Thyroid gland (tissue), 4 donors: Measurements from ENCODE around the gene NOTCH3. TPM values are rescaled to one million over a fixed set of nuclear protein-coding genes. Genes with fewer than 3 reads are reported as not detected.

Source experiments
- DNase-seq, 2 donors: peaks; one replicate each; pipeline ENCODE4 v3.0.0-alpha.2; 2019
- H3K27ac ChIP-seq, 3 donors: fragments of 200-600 bp; sonication (generic); 1 replicate in 2 of 3; 2 replicates in 1 of 3; pipeline ENCODE4 v1.5.1; 2016 to 2019; ENCODE audit warnings: mild to moderate bottlenecking in 1 of 3, moderate library complexity in 1 of 3
- H3K27me3 ChIP-seq: fragments of 200-600 bp; sonication (generic); one replicate; pipeline ENCODE4 v1.5.1; 2019
- H3K36me3 ChIP-seq, 2 donors: fragments of 200-600 bp; sonication (generic); one replicate each; pipeline ENCODE4 v1.5.1; 2016 to 2019
- H3K4me1 ChIP-seq, 2 donors: fragments of 200-600 bp; sonication (generic); one replicate each; pipeline ENCODE4 v1.5.1; 2017 to 2019
- H3K4me3 ChIP-seq, 3 donors: fragments of 200-600 bp; sonication (generic); replicated peaks in 1 of 3; 1 replicate in 2 of 3; 2 replicates in 1 of 3; pipeline ENCODE4 v1.5.1; 2016; ENCODE audit warnings: mild to moderate bottlenecking in 1 of 3
- H3K9me3 ChIP-seq: fragments of 200-600 bp; sonication (generic); one replicate; pipeline ENCODE4 v1.5.1; 2017
- POLR2A ChIP-seq, 2 donors: fragments of 450-650 bp; IDR thresholded peaks; one replicate each; pipeline ENCODE4 v1.6.1; 2017; ENCODE audit warnings: antibody characterized with exemption in 2 of 2, mild to moderate bottlenecking in 2 of 2, moderate library complexity in 1 of 2
- WGBS, 2 donors: methylation state at CpG; one replicate each; pipeline ENCODE4 v1.1.5; 2017; 5-methylcytosine and 5-hydroxymethylcytosine counted together
- intact Hi-C: fragments of 100-400 bp; cut with DNase I; formaldehyde crosslinking; loops from one replicate; pipeline ENCODE4 v1.15.1; 2023
- total RNA-seq, 4 donors: library from RNA; depleted of rRNA; stranded (reverse); fragments of >200 nt; gene quantifications; one replicate each; pipeline ENCODE4 v1.2.3, GENCODE V29; 2016
- TF ChIP-seq, protein P1 (sequence below), 6 experiments: fragments of 200-600 bp in 3 of 6; fragments of 450-650 bp in 3 of 6; sonication (generic) in 3 of 6; IDR thresholded peaks; one replicate each; pipeline ENCODE4 v1.5.1; 2016 to 2019; ENCODE audit warnings: antibody characterized with exemption in 6 of 6, mild to moderate bottlenecking in 2 of 6, inconsistent platforms in 1 of 6, moderate library complexity in 1 of 6

The NOTCH3 gene
- total RNA-seq, 4 donors from 2014 or later: 10.9 to 53.9 (median 20.0) TPM

DNA sequence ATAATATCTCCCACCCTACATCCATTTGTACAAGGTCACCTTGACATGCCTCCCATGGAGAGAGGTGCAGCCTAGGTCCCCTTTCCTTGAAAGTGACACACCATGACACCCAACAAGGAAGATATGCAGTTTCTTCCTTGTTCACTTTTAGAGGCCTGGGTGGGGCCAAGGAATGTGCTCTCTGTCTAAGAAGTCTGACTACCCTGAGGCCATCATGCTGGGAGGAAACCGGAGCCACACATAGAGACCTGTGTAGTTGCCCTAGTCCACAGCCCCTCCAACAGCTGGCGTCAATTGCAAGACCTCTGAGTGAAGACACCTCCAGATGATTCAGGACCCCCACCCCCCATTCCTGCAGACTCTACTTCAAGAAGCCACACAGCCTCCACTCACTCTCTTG, 82.5 kb downstream of the NOTCH3 start:
- intact Hi-C loops: no loop called here

DNA sequence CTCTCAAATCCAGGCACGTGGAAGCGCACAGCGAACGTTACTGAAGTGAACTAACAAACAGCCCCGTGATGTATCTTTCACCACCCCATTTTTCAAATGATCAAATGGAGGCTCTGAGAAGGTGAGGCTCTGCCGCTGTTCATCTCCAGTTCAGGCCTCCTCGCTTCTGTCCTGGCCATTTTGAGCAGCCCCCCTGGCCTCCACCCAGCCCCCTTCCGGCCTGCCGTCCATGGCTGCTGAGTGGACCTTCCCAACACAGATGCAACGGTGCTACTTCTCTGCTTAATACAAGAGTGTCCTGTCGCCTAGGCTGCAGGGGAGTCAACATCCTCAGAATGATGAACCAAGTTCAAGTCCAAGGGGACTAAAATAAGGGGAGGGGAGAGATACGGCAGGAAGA, 83.9 kb downstream of the NOTCH3 start:
- H3K27me3 ChIP-seq: no peaks in the 10 kb centered on the region
- no peak for DNase-seq
- H3K4me3 ChIP-seq: no peak overlapping the region
- H3K9me3 ChIP-seq: no peaks in the 10 kb centered on the region
- H3K27ac ChIP-seq: no peak overlapping the region
- peaks cover 50 to 68% of the 10 kb centered on the region in 2 donors for H3K36me3 ChIP-seq
- TF ChIP-seq POLR2A (IDR thresholded peaks at IDR 0.05): no peak
- TF ChIP-seq, protein P1, sequence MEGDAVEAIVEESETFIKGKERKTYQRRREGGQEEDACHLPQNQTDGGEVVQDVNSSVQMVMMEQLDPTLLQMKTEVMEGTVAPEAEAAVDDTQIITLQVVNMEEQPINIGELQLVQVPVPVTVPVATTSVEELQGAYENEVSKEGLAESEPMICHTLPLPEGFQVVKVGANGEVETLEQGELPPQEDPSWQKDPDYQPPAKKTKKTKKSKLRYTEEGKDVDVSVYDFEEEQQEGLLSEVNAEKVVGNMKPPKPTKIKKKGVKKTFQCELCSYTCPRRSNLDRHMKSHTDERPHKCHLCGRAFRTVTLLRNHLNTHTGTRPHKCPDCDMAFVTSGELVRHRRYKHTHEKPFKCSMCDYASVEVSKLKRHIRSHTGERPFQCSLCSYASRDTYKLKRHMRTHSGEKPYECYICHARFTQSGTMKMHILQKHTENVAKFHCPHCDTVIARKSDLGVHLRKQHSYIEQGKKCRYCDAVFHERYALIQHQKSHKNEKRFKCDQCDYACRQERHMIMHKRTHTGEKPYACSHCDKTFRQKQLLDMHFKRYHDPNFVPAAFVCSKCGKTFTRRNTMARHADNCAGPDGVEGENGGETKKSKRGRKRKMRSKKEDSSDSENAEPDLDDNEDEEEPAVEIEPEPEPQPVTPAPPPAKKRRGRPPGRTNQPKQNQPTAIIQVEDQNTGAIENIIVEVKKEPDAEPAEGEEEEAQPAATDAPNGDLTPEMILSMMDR (IDR thresholded peaks at IDR 0.05): no peak
- peaks cover 0 to 7% of the 10 kb centered on the region in 2 donors for H3K4me1 ChIP-seq
- intact Hi-C loops: no loop called here
- WGBS, 2 donors: 91 to 93% methylated on average over 12 of the region's 12 CpGs

More for the DNA sequence above, 82.5 kb downstream of the NOTCH3 start:
- H3K9me3 ChIP-seq: no peaks in the 10 kb centered on the region
- WGBS, 2 donors: 95 to 100% methylated on average over 2 of the region's 2 CpGs
- H3K36me3 ChIP-seq: peaks cover 52 to 59% of the 10 kb centered on the region in 2 donors
- no peak for DNase-seq
- no peaks in the 10 kb centered on the region for H3K27me3 ChIP-seq
- no peak overlapping the region for H3K4me3 ChIP-seq
- TF ChIP-seq, protein P1 (IDR thresholded peaks at IDR 0.05): no peak
- TF ChIP-seq POLR2A (IDR thresholded peaks at IDR 0.05): no peak
- H3K27ac ChIP-seq: no peak overlapping the region
- H3K4me1 ChIP-seq: peaks cover under 1 to 9% of the 10 kb centered on the region in 2 donors

DNA sequence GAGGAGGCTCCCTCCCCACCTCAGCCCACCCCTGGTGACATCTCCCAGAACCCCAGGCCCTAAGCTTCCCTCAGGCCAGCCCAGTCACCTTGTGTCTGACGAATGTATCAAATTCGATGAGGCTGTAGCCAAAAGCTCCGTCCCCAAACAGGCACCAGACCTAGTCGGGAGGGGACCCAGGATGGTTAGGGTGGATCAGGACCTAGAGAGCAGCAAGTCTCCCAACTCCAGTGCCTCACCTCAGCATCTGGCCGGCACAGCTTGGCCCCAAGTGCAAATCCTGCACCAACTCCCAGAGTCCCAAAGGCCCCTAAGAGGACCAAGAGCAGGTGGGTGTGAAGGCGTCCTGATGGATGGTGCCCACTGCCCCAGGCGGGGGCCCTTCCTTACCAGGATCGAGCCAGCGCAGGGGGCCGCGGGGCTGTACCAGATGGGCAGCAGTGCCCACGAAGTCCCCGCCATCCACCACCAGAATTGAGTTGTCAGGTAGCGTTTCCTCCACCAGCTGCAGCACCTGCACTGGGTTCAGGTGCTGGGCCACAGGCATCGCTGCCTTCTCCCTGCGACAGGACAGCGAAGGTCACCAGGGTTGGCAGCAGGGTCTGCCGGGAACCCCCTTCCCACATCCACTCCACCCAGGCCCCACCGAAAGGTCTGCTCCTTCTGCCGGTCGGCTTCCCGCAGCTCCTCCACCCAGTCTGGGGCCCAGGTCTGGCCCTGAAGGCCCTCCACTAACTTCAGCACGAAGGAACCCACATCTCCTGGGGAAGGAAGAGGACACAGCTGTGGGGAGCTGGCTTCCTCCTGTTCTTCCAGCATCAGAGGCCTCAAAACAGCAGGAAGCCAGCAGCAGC, 84.8 kb downstream of the NOTCH3 start:
- Histone ChIP-seq H3K9me3 (no peaks in the 10 kb centered on the region), H3K27ac (no peak overlapping the region), H3K4me1 (peaks cover 0 to 7% of the 10 kb centered on the region in 2 donors), H3K4me3 (no peak overlapping the region), H3K36me3 (peaks cover 50 to 65% of the 10 kb centered on the region in 2 donors), H3K27me3 (no peaks in the 10 kb centered on the region)
- intact Hi-C loops: no loop called here
- TF ChIP-seq, protein P1 (IDR thresholded peaks at IDR 0.05): no peak
- TF ChIP-seq POLR2A (IDR thresholded peaks at IDR 0.05): no peak
- no peak for DNase-seq
- 93 to 94% methylated on average over 18 to 23 of the region's 23 CpGs for WGBS, 2 donors

DNA sequence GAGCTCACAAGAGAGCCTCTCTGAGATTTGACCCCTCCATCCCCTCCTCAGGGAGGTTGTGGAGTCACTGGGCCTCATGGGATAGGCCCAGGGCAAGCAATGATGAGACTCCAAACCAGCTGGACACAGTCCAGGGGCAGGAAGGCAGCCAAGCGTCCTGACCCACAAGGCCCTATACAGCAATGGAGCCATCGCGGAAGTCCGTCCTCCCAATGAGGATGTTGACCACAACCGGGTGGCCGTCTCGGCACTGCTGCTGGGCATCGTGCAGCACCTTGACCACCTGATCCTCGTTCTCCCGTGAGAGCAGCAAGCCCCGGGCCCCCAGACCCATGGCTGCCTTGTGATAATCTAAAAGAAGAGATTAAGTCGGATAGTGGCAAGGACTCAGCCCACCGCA, 85.7 kb downstream of the NOTCH3 start:
- peak; percentile 30 to 34 for DNase-seq
- intact Hi-C loops: no loop called here
- peaks cover 0 to 7% of the 10 kb centered on the region in 2 donors for H3K4me1 ChIP-seq
- H3K4me3 ChIP-seq: no peak overlapping the region
- H3K27me3 ChIP-seq: no peaks in the 10 kb centered on the region
- H3K27ac ChIP-seq: no peak overlapping the region
- H3K36me3 ChIP-seq: peaks cover 45 to 66% of the 10 kb centered on the region in 2 donors
- WGBS, 2 donors: 69 to 71% methylated on average over 9 to 13 of the region's 13 CpGs
- no peak for TF ChIP-seq POLR2A (IDR thresholded peaks at IDR 0.05)
- TF ChIP-seq, protein P1 (IDR thresholded peaks at IDR 0.05): no peak
- H3K9me3 ChIP-seq: no peaks in the 10 kb centered on the region

DNA sequence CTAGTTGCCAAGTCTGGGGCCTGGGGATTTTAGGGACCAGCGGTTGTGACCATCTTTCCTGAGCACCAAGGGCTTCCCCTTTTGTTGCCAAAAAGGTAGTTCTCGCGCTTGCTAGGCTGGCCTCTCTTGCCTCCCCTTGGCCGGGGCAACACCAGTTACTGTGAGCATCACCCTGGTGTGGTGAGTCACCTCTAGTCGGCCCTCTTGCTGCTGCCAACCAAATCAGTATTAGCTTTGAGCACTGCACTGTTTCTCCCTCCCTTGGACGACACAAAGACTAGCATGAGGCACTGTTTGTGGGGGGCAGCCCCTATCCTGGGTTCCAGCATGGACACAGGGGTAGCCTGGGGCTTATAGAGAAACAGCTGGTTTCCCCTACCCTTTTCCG, 86.6 kb downstream of the NOTCH3 start:
- no peak overlapping the region for H3K4me3 ChIP-seq
- WGBS, 2 donors: 88 to 90% methylated on average over 6 to 7 of the region's 7 CpGs
- peaks cover 38 to 58% of the 10 kb centered on the region in 2 donors for H3K36me3 ChIP-seq
- TF ChIP-seq, protein P1 (IDR thresholded peaks at IDR 0.05): no peak
- no peak for TF ChIP-seq POLR2A (IDR thresholded peaks at IDR 0.05)
- H3K9me3 ChIP-seq: no peaks in the 10 kb centered on the region
- intact Hi-C loops: no loop called here
- DNase-seq: no peak
- no peaks in the 10 kb centered on the region for H3K27me3 ChIP-seq
- no peak overlapping the region for H3K27ac ChIP-seq
- H3K4me1 ChIP-seq: peaks cover 0 to 7% of the 10 kb centered on the region in 2 donors
